ENCODE data around the gene LGI4.

The LGI4 gene

DNA sequence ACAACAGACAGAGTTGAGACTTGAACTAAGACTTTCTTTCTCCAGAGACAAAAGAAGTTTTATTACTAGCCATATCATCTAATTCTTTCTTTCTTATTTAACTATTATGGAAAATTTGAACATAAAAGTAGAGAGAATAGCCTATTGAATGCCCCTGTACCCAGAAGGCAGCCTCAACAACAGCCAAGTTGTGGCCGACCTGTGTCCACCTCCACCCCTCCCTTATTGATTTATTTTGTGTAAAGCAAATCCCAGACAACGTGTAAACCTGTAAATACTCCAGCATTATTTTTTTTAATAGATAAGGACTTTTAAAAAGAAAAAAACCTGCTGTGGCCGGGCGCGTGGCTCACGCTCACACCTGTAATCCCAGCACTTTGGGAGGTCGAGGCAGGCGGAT lies 45.3 kb downstream of the LGI4 start (continued):
- TF ChIP-seq, protein P1, sequence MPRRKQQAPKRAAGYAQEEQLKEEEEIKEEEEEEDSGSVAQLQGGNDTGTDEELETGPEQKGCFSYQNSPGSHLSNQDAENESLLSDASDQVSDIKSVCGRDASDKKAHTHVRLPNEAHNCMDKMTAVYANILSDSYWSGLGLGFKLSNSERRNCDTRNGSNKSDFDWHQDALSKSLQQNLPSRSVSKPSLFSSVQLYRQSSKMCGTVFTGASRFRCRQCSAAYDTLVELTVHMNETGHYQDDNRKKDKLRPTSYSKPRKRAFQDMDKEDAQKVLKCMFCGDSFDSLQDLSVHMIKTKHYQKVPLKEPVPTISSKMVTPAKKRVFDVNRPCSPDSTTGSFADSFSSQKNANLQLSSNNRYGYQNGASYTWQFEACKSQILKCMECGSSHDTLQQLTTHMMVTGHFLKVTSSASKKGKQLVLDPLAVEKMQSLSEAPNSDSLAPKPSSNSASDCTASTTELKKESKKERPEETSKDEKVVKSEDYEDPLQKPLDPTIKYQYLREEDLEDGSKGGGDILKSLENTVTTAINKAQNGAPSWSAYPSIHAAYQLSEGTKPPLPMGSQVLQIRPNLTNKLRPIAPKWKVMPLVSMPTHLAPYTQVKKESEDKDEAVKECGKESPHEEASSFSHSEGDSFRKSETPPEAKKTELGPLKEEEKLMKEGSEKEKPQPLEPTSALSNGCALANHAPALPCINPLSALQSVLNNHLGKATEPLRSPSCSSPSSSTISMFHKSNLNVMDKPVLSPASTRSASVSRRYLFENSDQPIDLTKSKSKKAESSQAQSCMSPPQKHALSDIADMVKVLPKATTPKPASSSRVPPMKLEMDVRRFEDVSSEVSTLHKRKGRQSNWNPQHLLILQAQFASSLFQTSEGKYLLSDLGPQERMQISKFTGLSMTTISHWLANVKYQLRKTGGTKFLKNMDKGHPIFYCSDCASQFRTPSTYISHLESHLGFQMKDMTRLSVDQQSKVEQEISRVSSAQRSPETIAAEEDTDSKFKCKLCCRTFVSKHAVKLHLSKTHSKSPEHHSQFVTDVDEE (CRISPR knock-in tag; IDR thresholded peaks at IDR 0.05) = no peak
- TF ChIP-seq, protein P2, sequence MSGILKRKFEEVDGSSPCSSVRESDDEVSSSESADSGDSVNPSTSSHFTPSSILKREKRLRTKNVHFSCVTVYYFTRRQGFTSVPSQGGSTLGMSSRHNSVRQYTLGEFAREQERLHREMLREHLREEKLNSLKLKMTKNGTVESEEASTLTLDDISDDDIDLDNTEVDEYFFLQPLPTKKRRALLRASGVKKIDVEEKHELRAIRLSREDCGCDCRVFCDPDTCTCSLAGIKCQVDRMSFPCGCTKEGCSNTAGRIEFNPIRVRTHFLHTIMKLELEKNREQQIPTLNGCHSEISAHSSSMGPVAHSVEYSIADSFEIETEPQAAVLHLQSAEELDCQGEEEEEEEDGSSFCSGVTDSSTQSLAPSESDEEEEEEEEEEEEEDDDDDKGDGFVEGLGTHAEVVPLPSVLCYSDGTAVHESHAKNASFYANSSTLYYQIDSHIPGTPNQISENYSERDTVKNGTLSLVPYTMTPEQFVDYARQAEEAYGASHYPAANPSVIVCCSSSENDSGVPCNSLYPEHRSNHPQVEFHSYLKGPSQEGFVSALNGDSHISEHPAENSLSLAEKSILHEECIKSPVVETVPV (CRISPR knock-in tag; IDR thresholded peaks at IDR 0.05) = no peak
- no peak for TF ChIP-seq ARNTL (CRISPR knock-in tag; IDR thresholded peaks at IDR 0.05; ENCODE audit: borderline replicate concordance, low read depth)
- no peak for TF ChIP-seq RARB (CRISPR knock-in tag; IDR thresholded peaks at IDR 0.05)
- no peak for TF ChIP-seq ISL1 (CRISPR knock-in tag; IDR thresholded peaks at IDR 0.05)
- no peak for TF ChIP-seq ZFP3 (CRISPR knock-in tag; IDR thresholded peaks at IDR 0.05)
- no peak for TF ChIP-seq TCF4 (CRISPR knock-in tag; IDR thresholded peaks at IDR 0.05; ENCODE audit: borderline replicate concordance)
- no peak for TF ChIP-seq ZFP30 (CRISPR knock-in tag; IDR thresholded peaks at IDR 0.05)
- TF ChIP-seq TOX (CRISPR knock-in tag; IDR thresholded peaks at IDR 0.05; ENCODE audit: borderline replicate concordance) = no peak

DNA sequence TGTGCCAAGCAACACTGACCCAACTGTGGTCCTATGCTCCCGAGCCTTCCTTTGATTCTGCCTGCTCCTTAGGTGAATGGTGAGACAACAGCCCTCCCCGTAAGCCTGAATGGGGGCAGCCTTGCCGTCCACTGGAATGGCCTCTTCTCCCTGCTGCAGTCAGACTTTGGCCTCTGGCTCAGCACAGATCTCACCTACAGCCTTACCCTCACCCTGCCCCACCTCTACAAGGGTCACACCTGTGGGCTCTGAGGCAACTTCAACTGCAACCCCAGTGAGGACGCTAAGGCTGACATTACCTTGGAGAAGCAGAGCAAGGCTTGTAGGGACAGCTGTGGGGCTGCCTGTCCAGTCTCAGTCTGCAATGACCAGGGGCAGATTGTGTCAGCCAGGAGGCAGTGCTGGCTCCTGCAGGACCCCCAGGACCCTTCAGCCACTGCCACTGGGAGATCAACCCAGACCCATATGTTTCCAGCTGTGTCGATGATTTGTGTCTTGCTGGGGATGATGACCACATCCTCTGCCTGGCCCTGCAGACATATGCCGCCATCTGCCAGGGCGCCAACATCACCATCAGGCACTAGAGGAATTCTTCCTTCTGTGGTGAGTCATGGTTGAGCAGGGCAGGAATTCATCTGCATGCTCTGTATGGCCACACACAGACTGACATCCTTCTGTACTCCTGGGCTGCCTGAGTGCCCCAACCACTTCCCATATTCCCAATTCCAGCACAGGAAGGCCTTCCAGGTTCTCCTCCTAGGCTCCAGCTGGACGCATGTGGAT lies 46.5 kb downstream of the LGI4 start:
- ATAC-seq = peak; percentile 97
- no peak for TF ChIP-seq ISL1 (CRISPR knock-in tag; IDR thresholded peaks at IDR 0.05)
- TF ChIP-seq RARB (CRISPR knock-in tag; IDR thresholded peaks at IDR 0.05) = no peak
- no peak for TF ChIP-seq ZNF8 (CRISPR knock-in tag; IDR thresholded peaks at IDR 0.05)
- TF ChIP-seq, protein P3, sequence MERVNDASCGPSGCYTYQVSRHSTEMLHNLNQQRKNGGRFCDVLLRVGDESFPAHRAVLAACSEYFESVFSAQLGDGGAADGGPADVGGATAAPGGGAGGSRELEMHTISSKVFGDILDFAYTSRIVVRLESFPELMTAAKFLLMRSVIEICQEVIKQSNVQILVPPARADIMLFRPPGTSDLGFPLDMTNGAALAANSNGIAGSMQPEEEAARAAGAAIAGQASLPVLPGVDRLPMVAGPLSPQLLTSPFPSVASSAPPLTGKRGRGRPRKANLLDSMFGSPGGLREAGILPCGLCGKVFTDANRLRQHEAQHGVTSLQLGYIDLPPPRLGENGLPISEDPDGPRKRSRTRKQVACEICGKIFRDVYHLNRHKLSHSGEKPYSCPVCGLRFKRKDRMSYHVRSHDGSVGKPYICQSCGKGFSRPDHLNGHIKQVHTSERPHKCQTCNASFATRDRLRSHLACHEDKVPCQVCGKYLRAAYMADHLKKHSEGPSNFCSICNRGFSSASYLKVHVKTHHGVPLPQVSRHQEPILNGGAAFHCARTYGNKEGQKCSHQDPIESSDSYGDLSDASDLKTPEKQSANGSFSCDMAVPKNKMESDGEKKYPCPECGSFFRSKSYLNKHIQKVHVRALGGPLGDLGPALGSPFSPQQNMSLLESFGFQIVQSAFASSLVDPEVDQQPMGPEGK (CRISPR knock-in tag; IDR thresholded peaks at IDR 0.05; ENCODE audit: borderline replicate concordance) = no peak
- no peak for TF ChIP-seq CSDC2 (CRISPR knock-in tag; IDR thresholded peaks at IDR 0.05)
- TF ChIP-seq ZNF565 (CRISPR knock-in tag; conservative IDR thresholded peaks at IDR 0.05; ENCODE audit: low read depth) = no peak
- TF ChIP-seq PPARA (CRISPR knock-in tag; IDR thresholded peaks at IDR 0.05; ENCODE audit: borderline replicate concordance) = no peak
- no peak for TF ChIP-seq TCF4 (CRISPR knock-in tag; IDR thresholded peaks at IDR 0.05; ENCODE audit: borderline replicate concordance)
- TF ChIP-seq, protein P4, sequence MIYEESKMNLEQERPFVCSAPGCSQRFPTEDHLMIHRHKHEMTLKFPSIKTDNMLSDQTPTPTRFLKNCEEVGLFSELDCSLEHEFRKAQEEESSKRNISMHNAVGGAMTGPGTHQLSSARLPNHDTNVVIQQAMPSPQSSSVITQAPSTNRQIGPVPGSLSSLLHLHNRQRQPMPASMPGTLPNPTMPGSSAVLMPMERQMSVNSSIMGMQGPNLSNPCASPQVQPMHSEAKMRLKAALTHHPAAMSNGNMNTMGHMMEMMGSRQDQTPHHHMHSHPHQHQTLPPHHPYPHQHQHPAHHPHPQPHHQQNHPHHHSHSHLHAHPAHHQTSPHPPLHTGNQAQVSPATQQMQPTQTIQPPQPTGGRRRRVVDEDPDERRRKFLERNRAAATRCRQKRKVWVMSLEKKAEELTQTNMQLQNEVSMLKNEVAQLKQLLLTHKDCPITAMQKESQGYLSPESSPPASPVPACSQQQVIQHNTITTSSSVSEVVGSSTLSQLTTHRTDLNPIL (CRISPR knock-in tag; IDR thresholded peaks at IDR 0.05; ENCODE audit: low read depth) = no peak
- TF ChIP-seq, protein P2 (CRISPR knock-in tag; IDR thresholded peaks at IDR 0.05) = no peak
- TF ChIP-seq, protein P1 (CRISPR knock-in tag; IDR thresholded peaks at IDR 0.05) = no peak
- no peak for TF ChIP-seq GLIS3 (CRISPR knock-in tag; IDR thresholded peaks at IDR 0.05)
- TF ChIP-seq, protein P5, sequence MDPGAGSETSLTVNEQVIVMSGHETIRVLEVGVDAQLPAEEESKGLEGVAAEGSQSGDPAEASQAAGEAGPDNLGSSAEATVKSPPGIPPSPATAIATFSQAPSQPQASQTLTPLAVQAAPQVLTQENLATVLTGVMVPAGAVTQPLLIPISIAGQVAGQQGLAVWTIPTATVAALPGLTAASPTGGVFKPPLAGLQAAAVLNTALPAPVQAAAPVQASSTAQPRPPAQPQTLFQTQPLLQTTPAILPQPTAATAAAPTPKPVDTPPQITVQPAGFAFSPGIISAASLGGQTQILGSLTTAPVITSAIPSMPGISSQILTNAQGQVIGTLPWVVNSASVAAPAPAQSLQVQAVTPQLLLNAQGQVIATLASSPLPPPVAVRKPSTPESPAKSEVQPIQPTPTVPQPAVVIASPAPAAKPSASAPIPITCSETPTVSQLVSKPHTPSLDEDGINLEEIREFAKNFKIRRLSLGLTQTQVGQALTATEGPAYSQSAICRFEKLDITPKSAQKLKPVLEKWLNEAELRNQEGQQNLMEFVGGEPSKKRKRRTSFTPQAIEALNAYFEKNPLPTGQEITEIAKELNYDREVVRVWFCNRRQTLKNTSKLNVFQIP (CRISPR knock-in tag; IDR thresholded peaks at IDR 0.05; ENCODE audit: borderline replicate concordance, low read depth) = no peak
- TF ChIP-seq ZNF70 (CRISPR knock-in tag; IDR thresholded peaks at IDR 0.05) = no peak
- TF ChIP-seq ZFP30 (CRISPR knock-in tag; IDR thresholded peaks at IDR 0.05) = no peak
